SK-N-SH treated with all-trans-retinoic acid at 6 μM for 48 hours (cell line): Measurements from ENCODE around the gene PDILT.

Experiments
- ATAC-seq: fragments of 200-7000 bp; cut with Tn5 transposase; 3 replicates; pipeline ENCODE4 v1.9.1; 2020; ENCODE audit warnings: mild to moderate bottlenecking, moderate library complexity
- ARNTL ChIP-seq: fragments of 450-650 bp; formaldehyde crosslinking; IDR thresholded peaks from 2 replicates; pipeline ENCODE4 v1.5.0; 2020; ENCODE audit warnings: low read depth, mild to moderate bottlenecking, moderate library complexity, borderline replicate concordance
- BACH2 ChIP-seq: fragments of 250-450 bp; sonication (Bioruptor Pico); IDR thresholded peaks from 2 replicates; pipeline ENCODE4 v1.9.0; 2021; ENCODE audit warnings: mild to moderate bottlenecking, borderline replicate concordance
- CREB5 ChIP-seq: fragments of 250-450 bp; sonication (Bioruptor Pico); IDR thresholded peaks from 2 replicates; pipeline ENCODE4 v1.5.1; 2020; ENCODE audit warnings: low read depth, mild to moderate bottlenecking, moderate library complexity
- CSDC2 ChIP-seq: fragments of 250-450 bp; sonication (Bioruptor Pico); IDR thresholded peaks from 2 replicates; pipeline ENCODE4 v1.5.0; 2020; ENCODE audit warnings: mild to moderate bottlenecking, moderate library complexity
- CSRNP3 ChIP-seq: fragments of 250-450 bp; sonication (Bioruptor Pico); IDR thresholded peaks from 2 replicates; pipeline ENCODE4 v1.5.1; 2021; ENCODE audit warnings: mild to moderate bottlenecking, moderate library complexity
- ESRRG ChIP-seq: fragments of 250-450 bp; sonication (Bioruptor Pico); IDR thresholded peaks from 2 replicates; pipeline ENCODE4 v1.6.1; 2021; ENCODE audit warnings: mild to moderate bottlenecking
- GLIS3 ChIP-seq: fragments of 250-450 bp; sonication (Bioruptor Pico); IDR thresholded peaks from 2 replicates; pipeline ENCODE4 v1.5.0; 2020; ENCODE audit warnings: mild to moderate bottlenecking, moderate library complexity
- ISL1 ChIP-seq: fragments of 250-450 bp; sonication (Bioruptor Pico); IDR thresholded peaks from 2 replicates; pipeline ENCODE4 v2.1.2; 2022; ENCODE audit warnings: mild to moderate bottlenecking, moderate library complexity
- OSR1 ChIP-seq: fragments of 250-450 bp; sonication (Bioruptor Pico); IDR thresholded peaks from 2 replicates; pipeline ENCODE4 v1.8.0; 2022; ENCODE audit warnings: moderate library complexity, mild to moderate bottlenecking, inconsistent platforms
- PATZ1 ChIP-seq: fragments of 250-450 bp; sonication (Bioruptor Pico); IDR thresholded peaks from 2 replicates; pipeline ENCODE4 v1.8.0; 2020; ENCODE audit warnings: mild to moderate bottlenecking, moderate library complexity, borderline replicate concordance
- POU6F1 ChIP-seq: fragments of 250-450 bp; sonication (Bioruptor Pico); IDR thresholded peaks from 2 replicates; pipeline ENCODE4 v1.8.0; 2021; ENCODE audit warnings: low read depth, mild to moderate bottlenecking, moderate library complexity, borderline replicate concordance
- PPARA ChIP-seq: fragments of 250-450 bp; sonication (Bioruptor Pico); IDR thresholded peaks from 2 replicates; pipeline ENCODE4 v1.5.0; 2020; ENCODE audit warnings: mild to moderate bottlenecking, borderline replicate concordance
- RARB ChIP-seq: fragments of 250-450 bp; sonication (Bioruptor Pico); IDR thresholded peaks from 2 replicates; pipeline ENCODE4 v1.8.0; 2021; ENCODE audit warnings: mild to moderate bottlenecking, moderate library complexity
- SNAI2 ChIP-seq: fragments of 250-450 bp; sonication (Bioruptor Pico); IDR thresholded peaks from 2 replicates; pipeline ENCODE4 v1.5.0; 2020; ENCODE audit warnings: mild to moderate bottlenecking, moderate library complexity
- TCF4 ChIP-seq: fragments of 250-450 bp; sonication (Bioruptor Pico); IDR thresholded peaks from 2 replicates; pipeline ENCODE4 v1.8.0; 2021; ENCODE audit warnings: mild to moderate bottlenecking, moderate library complexity, borderline replicate concordance
- TOX ChIP-seq: fragments of 250-450 bp; sonication (Bioruptor Pico); IDR thresholded peaks from 2 replicates; pipeline ENCODE4 v1.8.0; 2021; ENCODE audit warnings: mild to moderate bottlenecking, moderate library complexity, borderline replicate concordance
- TSHZ2 ChIP-seq: fragments of 250-450 bp; sonication (Bioruptor Pico); IDR thresholded peaks from 2 replicates; pipeline ENCODE4 v1.5.0; 2020; ENCODE audit warnings: mild to moderate bottlenecking, moderate library complexity
- ZFP3 ChIP-seq: fragments of 250-450 bp; sonication (Bioruptor Pico); IDR thresholded peaks from 2 replicates; pipeline ENCODE4 v1.5.0; 2020; ENCODE audit warnings: mild to moderate bottlenecking, moderate library complexity
- ZFP30 ChIP-seq: fragments of 450-650 bp; formaldehyde crosslinking; IDR thresholded peaks from 2 replicates; pipeline ENCODE4 v1.5.0; 2022; ENCODE audit warnings: mild to moderate bottlenecking, moderate library complexity
- ZNF565 ChIP-seq: fragments of 450-650 bp; formaldehyde crosslinking; conservative IDR thresholded peaks from 2 replicates; pipeline ENCODE4 v1.5.0; 2020; ENCODE audit warnings: low read depth, mild to moderate bottlenecking, moderate library complexity
- ZNF70 ChIP-seq: fragments of 450-650 bp; formaldehyde crosslinking; IDR thresholded peaks from 2 replicates; pipeline ENCODE4 v1.5.0; 2020; ENCODE audit warnings: mild to moderate bottlenecking, moderate library complexity
- ZNF8 ChIP-seq: fragments of 450-650 bp; formaldehyde crosslinking; IDR thresholded peaks from 2 replicates; pipeline ENCODE4 v1.5.0; 2020; ENCODE audit warnings: mild to moderate bottlenecking, moderate library complexity

The PDILT gene

GRCh38 chr16:20380782-20381181 is 23.8 kb downstream of the PDILT start:
- TF ChIP-seq TSHZ2 (CRISPR knock-in tag), result no peak
- TF ChIP-seq PATZ1 (CRISPR knock-in tag), result no peak
- no peak for TF ChIP-seq ZNF565
- TF ChIP-seq OSR1 (CRISPR knock-in tag), result no peak
- no peak for TF ChIP-seq ZFP30 (CRISPR knock-in tag)
- TF ChIP-seq ZNF70 (CRISPR knock-in tag), result no peak
- TF ChIP-seq TOX, result no peak
- no peak for TF ChIP-seq ZFP3 (CRISPR knock-in tag)
- no peak for TF ChIP-seq PPARA (CRISPR knock-in tag)
- TF ChIP-seq ISL1 (CRISPR knock-in tag), result no peak
- TF ChIP-seq POU6F1 (CRISPR knock-in tag), result no peak
- TF ChIP-seq ESRRG (CRISPR knock-in tag), result no peak
- no peak for TF ChIP-seq GLIS3 (CRISPR knock-in tag)
- no peak for TF ChIP-seq SNAI2 (CRISPR knock-in tag)
- no peak for TF ChIP-seq ARNTL (CRISPR knock-in tag)
- TF ChIP-seq RARB (CRISPR knock-in tag), result no peak
- TF ChIP-seq CREB5 (CRISPR knock-in tag), result no peak
- no peak for ATAC-seq

- TF ChIP-seq ARNTL (CRISPR knock-in tag), result no peak
- no peak for TF ChIP-seq ZNF565
- TF ChIP-seq TCF4 (CRISPR knock-in tag), result no peak
- no peak for TF ChIP-seq RARB (CRISPR knock-in tag)
- TF ChIP-seq CSRNP3 (CRISPR knock-in tag), result no peak
- no peak for TF ChIP-seq ESRRG (CRISPR knock-in tag)
- no peak for TF ChIP-seq ZNF70 (CRISPR knock-in tag)
- no peak for TF ChIP-seq CREB5 (CRISPR knock-in tag)
- TF ChIP-seq ZNF8 (CRISPR knock-in tag), result no peak
- TF ChIP-seq TSHZ2 (CRISPR knock-in tag), result no peak
- TF ChIP-seq PATZ1 (CRISPR knock-in tag), result no peak
- no peak for TF ChIP-seq TOX
- TF ChIP-seq ZFP3 (CRISPR knock-in tag), result no peak
- no peak for TF ChIP-seq PPARA (CRISPR knock-in tag)
- no peak for TF ChIP-seq CSDC2
- no peak for TF ChIP-seq BACH2 (CRISPR knock-in tag)
- TF ChIP-seq SNAI2 (CRISPR knock-in tag), result no peak
- TF ChIP-seq OSR1 (CRISPR knock-in tag), result no peak
- no peak for ATAC-seq
Observed at GRCh38 chr16:20377181-20377580, 27.4 kb downstream of the PDILT start.
